Thoracic aorta (tissue), 2 donors: ENCODE data around the gene NIT1. TPM values are rescaled to one million over a fixed set of nuclear protein-coding genes. Genes with fewer than 3 reads are reported as not detected.
"Not testable (repeated sequence)": the region's sequence is repeated elsewhere in the genome, so short reads cannot be mapped to it uniquely, and the experiment has no call there.

Experiments used
- ATAC-seq: fragments of 150-250 bp; one replicate; pipeline ENCODE4 v1.8.0; 2017; ENCODE audit warnings: low read depth; ENCODE audit not compliant: insufficient number of reproducible peaks, low FRiP score
- DNase-seq: peaks from one replicate; pipeline ENCODE4 v3.0.0-alpha.2; 2020; ENCODE audit warnings: low spot score
- H3K27ac ChIP-seq, 2 donors: fragments of 200-600 bp; sonication (generic); 1 replicate in 1 of 2; 2 replicates in 1 of 2; pipeline ENCODE4 v1.5.1; 2016; ENCODE audit warnings: mild to moderate bottlenecking in 2 of 2, moderate library complexity in 2 of 2
- H3K27me3 ChIP-seq: fragments of 200-600 bp; sonication (generic); replicated peaks from 2 replicates; pipeline ENCODE4 v1.6.0; 2016; ENCODE audit warnings: mild to moderate bottlenecking; ENCODE audit not compliant: insufficient read depth
- H3K36me3 ChIP-seq: fragments of 200-600 bp; sonication (generic); one replicate; pipeline ENCODE4 v1.5.1; 2016
- H3K4me1 ChIP-seq, 2 donors: fragments of 200-600 bp; sonication (generic); 1 replicate in 1 of 2; 2 replicates in 1 of 2; pipeline versions ENCODE4 v1.5.1 to v1.6.0; 2016; ENCODE audit warnings: low read depth in 2 of 2, mild to moderate bottlenecking in 1 of 2; ENCODE audit not compliant: control insufficient read depth in 1 of 2
- H3K4me3 ChIP-seq: fragments of 200-600 bp; sonication (generic); 2 replicates; pipeline ENCODE4 v1.5.1; 2016; ENCODE audit warnings: mild to moderate bottlenecking
- H3K9me3 ChIP-seq: fragments of 200-600 bp; sonication (generic); 2 replicates; pipeline ENCODE4 v1.5.1; 2016
- total RNA-seq, 2 donors: library from RNA; depleted of rRNA; stranded (reverse); fragments of >200 nt; gene quantifications; one replicate each; pipeline versions ENCODE4 v1.1.0 to v1.2.3, GENCODE V29; 2016
- TF ChIP-seq, protein P1 (sequence below): fragments of 200-600 bp; sonication (generic); IDR thresholded peaks from one replicate; pipeline ENCODE4 v1.5.1; 2019; ENCODE audit warnings: antibody characterized with exemption

Gene NIT1
- total RNA-seq, 2 donors from 2014 or later: 25.3 to 42.1 TPM

DNA sequence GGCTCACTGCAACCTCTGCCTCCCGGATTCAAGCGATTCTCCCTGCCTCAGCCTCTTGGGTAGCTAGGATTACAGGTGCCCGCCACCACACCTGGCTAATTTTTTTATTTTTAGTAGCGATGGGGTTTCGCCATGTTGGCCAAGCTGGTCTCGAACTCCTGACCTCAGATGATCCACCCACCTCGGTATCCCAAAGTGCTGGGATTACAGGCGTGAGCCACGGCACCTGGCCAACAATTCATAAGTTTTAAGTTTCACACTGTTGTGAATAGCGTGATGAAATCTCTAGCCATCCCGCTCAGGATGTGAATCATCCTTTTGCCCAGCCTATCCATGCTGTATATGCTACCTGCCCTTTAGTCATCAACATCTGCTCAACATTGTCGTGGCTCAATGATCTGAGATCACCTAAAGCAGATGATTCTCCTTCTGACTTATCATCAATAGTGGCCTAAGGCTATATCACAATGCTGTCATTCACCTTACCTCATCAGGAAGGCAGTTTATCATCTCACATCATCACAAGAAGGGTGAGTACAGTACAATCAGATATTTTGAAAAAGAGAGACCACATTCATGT lies 2.7 kb upstream of the NIT1 start:
- Histone ChIP-seq H3K4me3 (no peak overlapping the region), H3K36me3 (no peaks in the 10 kb centered on the region), H3K27me3 (no peaks in the 10 kb centered on the region), H3K4me1 (peaks cover 28 to 49% of the 10 kb centered on the region in 2 donors), H3K9me3 (no peaks in the 10 kb centered on the region), H3K27ac (no peak overlapping the region)
- TF ChIP-seq, protein P1, sequence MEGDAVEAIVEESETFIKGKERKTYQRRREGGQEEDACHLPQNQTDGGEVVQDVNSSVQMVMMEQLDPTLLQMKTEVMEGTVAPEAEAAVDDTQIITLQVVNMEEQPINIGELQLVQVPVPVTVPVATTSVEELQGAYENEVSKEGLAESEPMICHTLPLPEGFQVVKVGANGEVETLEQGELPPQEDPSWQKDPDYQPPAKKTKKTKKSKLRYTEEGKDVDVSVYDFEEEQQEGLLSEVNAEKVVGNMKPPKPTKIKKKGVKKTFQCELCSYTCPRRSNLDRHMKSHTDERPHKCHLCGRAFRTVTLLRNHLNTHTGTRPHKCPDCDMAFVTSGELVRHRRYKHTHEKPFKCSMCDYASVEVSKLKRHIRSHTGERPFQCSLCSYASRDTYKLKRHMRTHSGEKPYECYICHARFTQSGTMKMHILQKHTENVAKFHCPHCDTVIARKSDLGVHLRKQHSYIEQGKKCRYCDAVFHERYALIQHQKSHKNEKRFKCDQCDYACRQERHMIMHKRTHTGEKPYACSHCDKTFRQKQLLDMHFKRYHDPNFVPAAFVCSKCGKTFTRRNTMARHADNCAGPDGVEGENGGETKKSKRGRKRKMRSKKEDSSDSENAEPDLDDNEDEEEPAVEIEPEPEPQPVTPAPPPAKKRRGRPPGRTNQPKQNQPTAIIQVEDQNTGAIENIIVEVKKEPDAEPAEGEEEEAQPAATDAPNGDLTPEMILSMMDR: no peak
- ATAC-seq (no peak), DNase-seq (no peak)

DNA sequence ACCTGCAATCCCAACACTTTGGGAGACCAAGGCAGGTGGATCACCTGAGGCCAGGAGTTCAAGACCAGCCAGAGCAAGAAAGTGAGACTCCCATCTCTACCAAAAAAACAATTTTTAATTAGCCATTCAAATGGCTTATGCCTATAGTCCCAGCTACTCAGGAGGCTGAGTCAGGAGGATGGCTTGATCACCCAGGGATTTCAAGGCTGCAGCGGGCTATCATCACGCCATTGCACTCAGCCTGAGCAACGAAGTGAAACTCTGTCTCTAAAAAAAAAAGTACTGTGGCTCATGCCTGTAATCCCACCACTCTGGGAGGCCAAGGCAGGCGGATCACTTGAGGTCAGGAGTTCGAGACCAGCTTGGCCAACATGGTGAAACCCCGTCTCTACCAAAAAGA lies 1.9 kb upstream of the NIT1 start:
- H3K9me3 ChIP-seq, ATAC-seq, H3K4me3 ChIP-seq, DNase-seq, H3K27ac ChIP-seq, H3K27me3 ChIP-seq, H3K36me3 ChIP-seq: not testable (repeated sequence)
- H3K4me1 ChIP-seq: peaks cover 28 to 51% of the 10 kb centered on the region in 2 donors

DNA sequence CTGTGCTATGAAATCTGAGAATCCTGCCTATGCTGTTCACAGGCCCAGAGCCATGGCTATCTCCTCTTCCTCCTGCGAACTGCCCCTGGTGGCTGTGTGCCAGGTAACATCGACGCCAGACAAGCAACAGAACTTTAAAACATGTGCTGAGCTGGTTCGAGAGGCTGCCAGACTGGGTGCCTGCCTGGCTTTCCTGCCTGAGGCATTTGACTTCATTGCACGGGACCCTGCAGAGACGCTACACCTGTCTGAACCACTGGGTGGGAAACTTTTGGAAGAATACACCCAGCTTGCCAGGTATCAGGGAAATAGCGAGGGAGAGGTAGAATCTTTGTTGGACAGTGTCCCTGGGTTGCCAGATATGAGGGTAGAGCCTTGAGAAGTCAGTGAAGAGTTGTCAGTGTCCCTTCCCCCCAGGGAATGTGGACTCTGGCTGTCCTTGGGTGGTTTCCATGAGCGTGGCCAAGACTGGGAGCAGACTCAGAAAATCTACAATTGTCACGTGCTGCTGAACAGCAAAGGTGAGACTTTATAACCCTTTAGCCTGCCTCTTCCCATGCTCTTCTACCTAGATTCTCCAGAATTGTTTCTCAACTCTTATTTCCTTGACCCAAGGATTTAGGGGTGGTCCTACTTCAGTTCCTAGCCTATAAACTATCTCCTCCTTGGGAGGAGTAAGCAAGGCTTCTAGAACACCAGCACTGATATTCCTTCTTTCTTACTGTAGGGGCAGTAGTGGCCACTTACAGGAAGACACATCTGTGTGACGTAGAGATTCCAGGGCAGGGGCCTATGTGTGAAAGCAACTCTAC lies 1.4 kb downstream of the NIT1 start:
- Histone ChIP-seq H3K4me1 (peaks cover 24 to 48% of the 10 kb centered on the region in 2 donors), H3K27me3 (no peaks in the 10 kb centered on the region), H3K27ac (peak overlapping the region; percentile 91 to 96), H3K9me3 (no peaks in the 10 kb centered on the region), H3K4me3 (peak overlapping the region; percentile 82), H3K36me3 (peaks cover 29% of the 10 kb centered on the region)
- ATAC-seq (peak; percentile 58), DNase-seq (no peak)
- TF ChIP-seq, protein P1: no peak

DNA sequence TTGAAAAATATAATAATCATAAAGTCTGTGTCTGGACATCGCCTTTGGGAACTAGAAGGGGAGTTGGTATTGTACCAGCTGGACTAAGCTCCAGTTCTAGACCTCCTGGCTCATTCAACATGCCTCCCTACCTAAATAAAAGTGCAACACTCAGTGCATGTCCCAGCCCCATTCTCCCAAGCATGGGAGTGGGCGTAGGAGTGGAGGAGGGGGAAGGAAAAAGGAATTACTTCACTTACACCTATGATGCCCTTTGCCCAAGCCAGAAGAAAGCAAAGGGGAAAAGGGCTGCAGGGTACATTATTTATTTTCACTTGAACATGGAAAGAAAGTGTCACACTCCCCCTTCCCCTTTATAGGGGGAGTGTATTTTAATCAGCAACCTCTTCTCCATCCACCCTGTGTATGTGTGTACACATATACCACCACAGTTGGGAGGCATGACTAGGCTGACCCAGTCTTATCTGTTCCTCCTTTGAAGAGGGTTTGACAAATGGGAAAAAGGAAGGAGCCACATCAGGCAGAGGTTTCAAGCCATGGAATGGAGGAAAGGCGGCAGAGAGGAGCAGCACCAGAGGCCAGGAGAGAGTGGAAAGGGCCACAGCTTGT lies 3.2 kb downstream of the NIT1 start:
- TF ChIP-seq, protein P1: no peak
- no peak for ATAC-seq
- Histone ChIP-seq H3K36me3 (peaks cover 33% of the 10 kb centered on the region), H3K4me3 (no peak overlapping the region), H3K9me3 (no peaks in the 10 kb centered on the region), H3K27me3 (no peaks in the 10 kb centered on the region), H3K4me1 (peaks cover 17 to 33% of the 10 kb centered on the region in 2 donors), H3K27ac (no peak overlapping the region)
- no peak for DNase-seq

DNA sequence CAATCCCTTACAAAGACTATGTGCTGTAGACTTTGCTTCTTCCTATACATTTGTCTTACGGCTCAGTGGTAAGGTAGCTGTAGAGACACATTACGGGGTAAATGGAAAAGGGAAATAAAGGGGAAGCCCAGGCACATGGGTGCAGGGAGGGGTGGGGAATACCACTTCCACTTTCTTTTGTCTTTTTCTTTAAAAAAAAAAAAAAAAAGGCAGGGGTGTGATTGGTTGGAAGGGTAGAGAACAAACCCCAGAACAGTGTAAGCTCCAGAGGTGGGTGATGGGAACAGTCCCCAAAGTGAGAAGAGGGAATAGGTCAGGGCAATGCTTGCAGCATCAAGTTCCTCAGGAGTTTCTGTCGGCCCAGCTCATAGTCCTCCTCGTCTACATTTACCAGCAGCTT lies 3.9 kb downstream of the NIT1 start:
- Histone ChIP-seq H3K36me3 (peaks cover 33% of the 10 kb centered on the region), H3K4me1 (peaks cover 10 to 26% of the 10 kb centered on the region in 2 donors), H3K27ac (no peak overlapping the region), H3K27me3 (no peaks in the 10 kb centered on the region), H3K9me3 (no peaks in the 10 kb centered on the region), H3K4me3 (no peak overlapping the region)
- TF ChIP-seq, protein P1: no peak
- ATAC-seq (no peak), DNase-seq (no peak)
